DMS 273 treated with DMSO at 0.1 percent for 48 hours (cell line): ENCODE results near the gene CALHM1.
"Not testable (repeated sequence)": the region's sequence is repeated elsewhere in the genome, so short reads cannot be mapped to it uniquely, and the experiment has no call there.

Experiments used
- DNase-seq: peaks from one replicate; lab custom pipeline; 2025; lab: John Stamatoyannopoulos, UW

The CALHM1 gene

DNA sequence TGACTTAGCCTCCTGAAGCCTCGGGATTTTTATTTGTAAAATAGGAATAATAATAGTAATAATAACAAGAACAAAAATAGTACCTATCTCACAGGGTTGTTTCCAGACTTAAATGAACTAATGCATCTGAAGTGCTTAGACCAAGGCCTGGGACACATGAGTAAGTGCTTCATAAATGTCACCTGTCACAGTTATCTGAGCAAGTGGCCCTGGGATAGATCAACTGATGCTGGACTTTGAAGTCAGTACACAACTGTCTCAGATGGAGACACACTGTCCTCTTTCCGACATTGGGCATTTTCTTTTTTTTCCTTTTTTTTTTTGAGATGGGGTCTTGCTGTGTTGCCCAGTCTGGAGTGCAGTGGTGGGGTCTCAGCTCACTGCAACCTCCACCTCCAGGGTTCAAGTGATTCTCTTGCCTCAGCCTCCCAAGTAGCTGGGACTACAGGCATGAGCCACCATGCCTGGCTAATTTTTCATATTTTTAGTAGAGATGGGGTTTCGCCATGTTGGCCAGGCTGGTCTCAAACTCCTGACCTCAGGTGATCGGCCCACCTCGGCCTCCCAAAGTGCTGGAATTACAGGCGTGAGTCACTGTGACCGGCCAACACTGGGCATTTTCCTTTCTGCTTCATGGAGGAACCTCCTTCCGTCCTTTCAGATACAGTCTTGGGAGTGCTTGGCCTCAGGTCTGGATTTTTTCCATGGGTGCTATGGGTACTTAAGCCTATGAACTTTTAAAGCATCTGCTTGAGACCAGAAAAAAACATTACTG lies 28.1 kb upstream of the CALHM1 start:
- DNase-seq, result not testable (repeated sequence)

- peak; percentile 51 for DNase-seq
Observed at GRCh38 chr10:103481974-103482531, 23.4 kb upstream of the CALHM1 start.

DNA sequence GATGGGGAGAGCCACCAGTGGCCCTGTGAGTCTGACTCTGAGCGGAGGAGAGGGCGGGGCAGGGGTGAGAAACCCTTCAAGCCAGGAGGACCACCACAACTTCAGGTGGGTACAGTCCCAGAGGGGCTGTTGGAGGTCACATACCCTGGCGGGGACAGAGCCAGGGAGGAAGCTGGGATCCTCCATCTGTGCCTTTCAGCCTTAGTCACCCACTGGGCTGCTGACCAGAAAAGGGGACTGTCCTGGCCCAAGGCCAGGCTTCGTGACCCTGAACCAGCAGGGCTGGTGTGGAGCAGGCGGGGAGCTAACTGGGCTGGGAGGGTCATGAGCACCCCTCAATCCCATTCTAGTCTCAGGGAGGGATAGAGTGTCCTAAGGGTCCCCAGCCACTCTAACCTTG lies 21.8 kb upstream of the CALHM1 start:
- DNase-seq, result no peak

DNA sequence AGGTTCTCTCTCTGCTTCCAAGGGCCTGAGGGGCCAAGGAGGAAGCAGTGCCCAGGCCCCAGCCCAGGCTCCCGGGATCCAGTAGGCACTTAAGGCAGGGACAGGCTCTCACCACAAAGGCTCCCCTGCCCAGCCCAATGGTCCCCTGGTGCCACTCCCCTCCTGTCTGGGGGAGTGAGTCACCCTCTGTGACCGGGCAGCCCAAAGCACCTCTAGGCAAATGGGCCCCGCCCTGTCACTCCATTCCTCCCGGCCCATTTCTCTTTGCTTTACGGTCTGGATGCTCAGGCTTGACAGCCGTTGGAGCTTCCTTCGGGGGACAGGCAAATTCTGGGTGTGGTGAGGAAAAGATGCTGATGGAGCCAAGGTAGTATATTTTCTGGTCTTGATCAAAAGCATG lies 20.4 kb upstream of the CALHM1 start, which contains the start of gene CALHM3:
Gene CALHM3, minus strand, starts transcription at position 106 of the 400 bp plus-strand sequence. CDS start 208 bp downstream, outside the sequence.
- no peak for DNase-seq

GRCh38 chr10:103478671-103479070 lies 20.0 kb upstream of the CALHM1 start:
- no peak for DNase-seq

- no peak for DNase-seq
Observed at GRCh38 chr10:103476046-103476768, 17.5 kb upstream of the CALHM1 start.

DNA sequence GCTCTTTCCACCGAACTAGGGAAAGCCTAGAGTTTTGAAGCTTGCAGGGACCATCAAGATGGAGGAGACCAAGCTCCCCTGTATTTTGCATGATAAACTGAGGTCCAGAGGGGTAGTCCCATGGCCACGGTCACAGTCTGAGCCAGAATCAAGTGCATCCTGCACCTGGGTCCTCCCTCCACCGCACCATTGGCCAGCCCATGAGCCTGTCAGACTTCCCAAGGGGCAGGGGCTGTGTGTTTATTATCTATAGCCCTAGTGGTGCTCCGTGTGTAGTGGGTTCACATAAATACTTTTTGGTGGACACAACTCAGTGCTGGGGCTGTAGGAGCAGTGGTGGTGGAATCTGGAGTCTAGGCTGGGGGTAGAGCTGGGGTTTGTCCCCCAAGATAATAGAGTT lies 16.7 kb upstream of the CALHM1 start:
- DNase-seq, result no peak

- DNase-seq, result no peak
Observed at GRCh38 chr10:103474077-103474476, 15.4 kb upstream of the CALHM1 start.

GRCh38 chr10:103473261-103473671 lies 14.6 kb upstream of the CALHM1 start:
- DNase-seq, result no peak

DNA sequence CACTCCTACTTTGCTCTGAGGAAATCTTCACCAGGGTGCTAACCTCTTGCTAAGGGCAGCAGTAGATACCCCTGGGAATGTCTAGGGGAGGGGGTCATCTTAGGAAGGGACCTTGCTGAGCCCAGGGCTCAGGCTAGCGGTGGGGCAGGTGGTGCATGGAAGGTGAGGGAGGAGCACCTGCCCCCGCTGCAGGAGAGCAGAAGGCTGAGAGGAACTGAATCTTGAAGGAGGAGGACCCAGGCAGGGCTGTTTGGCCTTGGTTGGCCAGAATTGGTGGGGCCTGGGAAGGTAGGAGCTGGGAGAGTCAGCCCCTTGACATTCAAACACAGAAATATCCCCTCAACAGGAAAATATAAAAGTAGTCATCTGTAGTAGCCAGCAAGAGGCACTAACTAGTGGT lies 13.3 kb upstream of the CALHM1 start:
- DNase-seq, result no peak

DNA sequence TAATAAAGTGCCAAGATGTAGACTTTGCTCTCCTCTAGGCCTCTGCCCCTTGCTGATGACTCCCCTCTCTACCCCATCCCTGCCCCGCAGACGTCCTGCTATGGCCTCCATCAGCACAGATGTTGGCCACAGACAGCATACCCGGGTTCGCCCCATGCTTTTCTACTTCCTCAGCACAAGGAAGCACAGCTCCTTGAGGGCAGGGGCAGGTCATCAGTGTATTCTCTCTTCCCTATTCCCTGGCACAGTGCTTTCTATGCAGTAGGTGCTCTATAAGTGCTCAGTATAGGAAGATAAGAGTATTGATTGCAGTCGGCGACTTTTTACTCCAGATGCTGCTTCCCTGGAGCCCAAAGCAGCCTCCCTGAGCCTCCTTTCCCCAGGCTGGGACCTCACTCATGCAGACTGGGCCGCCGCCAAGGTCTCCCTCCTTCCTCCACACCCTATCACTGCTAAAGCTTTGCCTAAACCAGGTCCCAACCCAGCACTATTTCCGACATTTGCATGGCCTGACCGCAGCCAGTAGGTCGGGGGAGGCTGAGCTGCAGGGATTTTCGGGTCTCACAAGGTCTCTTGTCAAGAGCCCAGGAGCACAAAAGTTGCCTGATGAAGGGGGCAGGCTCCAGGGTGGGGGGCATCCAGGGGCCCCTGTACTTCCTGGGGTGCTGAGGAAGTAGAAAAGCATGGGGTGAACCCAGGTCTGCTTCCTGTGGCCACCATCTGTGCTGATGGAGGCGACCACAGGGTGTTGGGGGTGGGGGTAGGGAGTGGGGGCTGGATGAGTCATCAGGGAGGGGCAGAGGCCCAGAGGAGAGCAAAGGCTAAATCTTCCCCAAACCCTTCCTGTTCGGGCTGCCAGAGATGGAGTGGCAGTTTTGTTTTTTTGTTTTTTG lies 12.3 kb upstream of the CALHM1 start:
- DNase-seq, result no peak

- DNase-seq, result no peak
Observed at GRCh38 chr10:103469201-103469600, 10.5 kb upstream of the CALHM1 start.

DNA sequence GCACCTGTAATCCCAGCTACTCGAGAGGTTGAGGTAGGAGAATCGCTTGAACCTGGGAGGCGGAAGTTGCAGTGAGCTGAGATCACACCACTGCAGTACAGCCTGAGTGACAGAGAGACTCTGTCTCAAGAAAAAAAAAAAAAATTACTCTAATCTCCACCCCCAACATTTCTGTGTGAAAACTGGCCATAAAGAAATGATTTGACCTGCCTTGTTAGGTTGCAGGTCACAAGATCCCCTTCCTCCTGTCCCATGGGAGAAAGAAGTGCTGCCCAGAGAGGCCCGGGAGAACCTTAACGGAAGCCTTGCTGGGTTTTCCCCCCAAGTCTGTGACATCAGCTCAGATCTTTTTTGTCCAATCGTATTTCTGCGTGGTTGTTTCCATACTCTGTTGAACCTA lies 8.7 kb upstream of the CALHM1 start:
- no peak for DNase-seq

DNA sequence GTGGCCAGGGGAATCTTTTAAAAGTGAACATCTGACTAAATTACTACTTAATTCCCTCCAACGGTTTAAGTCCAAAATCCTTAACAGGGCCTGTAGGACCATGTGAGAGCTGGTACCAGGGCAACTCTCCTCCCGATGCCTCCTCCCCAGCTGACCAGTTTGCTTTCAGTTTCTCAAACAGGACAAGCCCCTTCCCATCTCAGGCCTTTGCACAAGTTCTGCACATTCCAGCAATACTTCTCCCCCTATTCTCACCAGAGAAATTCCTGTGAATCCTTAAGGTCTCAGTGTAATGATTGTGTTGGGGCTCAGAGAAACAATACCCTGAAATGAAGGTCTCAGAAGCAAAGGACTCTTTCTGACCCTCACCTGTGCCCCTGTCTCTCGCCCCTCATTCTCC lies 8.0 kb upstream of the CALHM1 start:
- DNase-seq, result no peak

GRCh38 chr10:103465411-103466179 lies 6.9 kb upstream of the CALHM1 start:
- no peak for DNase-seq

- no peak for DNase-seq
Observed at GRCh38 chr10:103463499-103463898, 4.8 kb upstream of the CALHM1 start.

DNA sequence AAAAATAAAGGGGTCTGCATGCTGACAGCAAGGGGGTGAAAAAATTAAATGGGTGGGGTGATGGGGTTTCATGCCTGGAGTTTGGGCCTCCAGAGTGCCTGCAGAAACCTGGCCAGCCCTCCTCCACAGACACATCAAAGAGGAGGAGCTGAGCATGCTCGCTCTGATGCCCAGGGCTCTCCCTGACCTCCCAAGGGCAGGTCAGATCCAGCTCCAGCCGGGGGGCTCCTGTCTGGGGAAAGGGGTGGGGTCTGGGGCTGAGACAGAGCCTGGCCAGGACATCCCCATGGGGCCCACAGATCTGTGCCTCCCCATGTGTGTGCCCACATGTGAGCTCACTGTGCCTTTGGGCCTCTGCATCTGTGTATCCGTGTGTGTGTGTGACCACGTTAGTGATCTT lies 915 bp upstream of the CALHM1 start:
- DNase-seq, result no peak

DNA sequence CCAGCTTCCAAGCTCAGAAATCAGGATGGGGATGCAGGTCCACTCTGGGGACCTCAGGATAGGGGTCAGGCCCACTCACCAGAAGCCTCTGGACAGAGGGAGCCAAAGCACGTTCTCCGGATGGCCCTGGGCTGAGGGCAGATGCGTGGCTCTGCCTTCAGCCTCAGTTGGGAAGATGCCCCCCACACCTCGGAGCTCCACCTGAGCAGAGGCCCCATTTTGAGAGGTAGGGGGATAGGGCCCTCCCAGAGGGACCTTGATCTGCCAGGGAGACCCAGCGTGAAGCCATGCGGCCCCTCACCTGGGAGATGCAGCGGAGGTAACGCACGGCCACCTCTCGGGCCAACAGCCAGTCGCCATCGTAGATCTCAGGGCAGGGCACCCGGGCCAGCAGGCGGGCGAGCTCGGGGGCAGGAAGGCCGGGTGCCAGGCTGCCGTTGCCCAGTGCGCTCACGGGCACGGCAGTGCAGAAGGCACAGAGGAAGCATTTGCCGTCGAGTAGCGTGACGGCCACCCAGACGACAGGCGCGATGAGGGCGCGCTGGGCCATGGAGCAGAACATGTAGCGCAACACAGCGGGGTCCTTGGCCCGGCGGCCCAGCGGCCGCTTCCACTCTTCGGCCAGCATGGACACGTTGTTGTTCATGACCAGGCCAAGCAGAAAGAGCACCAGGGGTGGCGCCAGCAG lies 660 bp downstream of the CALHM1 start:
- no peak for DNase-seq

GRCh38 chr10:103457176-103457712 lies 1.5 kb downstream of the CALHM1 start:
- DNase-seq, result no peak

GRCh38 chr10:103456074-103456660 lies 2.5 kb downstream of the CALHM1 start:
- no peak for DNase-seq
